ENCODE data around the gene PDK2.

PDK2 gene

DNA sequence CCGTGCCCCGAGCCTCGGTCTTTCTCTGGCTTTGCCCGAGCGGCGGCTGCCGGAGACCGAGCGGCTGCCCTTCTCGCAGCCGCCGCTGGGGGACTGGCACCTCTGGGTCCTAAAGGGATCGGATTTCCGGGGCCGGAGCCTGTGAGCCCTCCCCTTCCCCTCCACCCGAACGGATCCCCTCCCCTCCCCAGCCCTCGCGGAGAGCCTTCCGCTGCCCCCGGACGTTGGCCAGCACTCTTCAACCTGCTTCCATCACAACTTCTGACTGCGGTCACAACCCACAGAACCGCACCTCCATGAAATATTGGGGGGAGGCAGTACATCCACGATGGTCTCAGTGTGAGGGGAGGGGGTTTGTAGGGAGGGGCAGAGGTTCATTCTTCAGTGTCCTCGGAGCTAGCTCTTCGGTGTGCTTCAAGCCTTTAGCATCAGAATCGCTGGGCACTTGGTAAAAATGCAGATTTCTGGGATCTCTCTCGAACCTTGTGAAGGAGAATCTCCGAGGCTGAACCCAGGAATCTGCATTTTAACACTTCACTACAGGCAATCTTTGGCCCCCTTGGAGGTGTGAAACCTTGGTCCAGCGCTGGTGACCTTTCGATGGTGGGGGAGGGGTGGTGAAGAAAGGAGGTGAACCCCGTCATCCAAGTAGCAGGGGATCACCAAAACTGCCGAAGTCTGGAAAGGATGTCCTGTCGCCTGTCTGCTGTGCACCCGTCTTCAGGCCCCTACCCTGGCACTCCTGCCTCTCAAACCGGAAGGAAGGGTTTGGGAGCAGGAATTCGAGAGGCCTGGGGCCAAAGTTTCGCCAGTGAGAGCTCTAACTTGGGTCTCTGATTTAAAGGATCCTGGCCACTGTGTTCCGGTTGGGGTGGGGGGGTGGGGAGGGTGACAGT lies 56.1 kb downstream of the PDK2 start:
- DNase-seq (ENCODE audit: low spot score) = peak; percentile 98

DNA sequence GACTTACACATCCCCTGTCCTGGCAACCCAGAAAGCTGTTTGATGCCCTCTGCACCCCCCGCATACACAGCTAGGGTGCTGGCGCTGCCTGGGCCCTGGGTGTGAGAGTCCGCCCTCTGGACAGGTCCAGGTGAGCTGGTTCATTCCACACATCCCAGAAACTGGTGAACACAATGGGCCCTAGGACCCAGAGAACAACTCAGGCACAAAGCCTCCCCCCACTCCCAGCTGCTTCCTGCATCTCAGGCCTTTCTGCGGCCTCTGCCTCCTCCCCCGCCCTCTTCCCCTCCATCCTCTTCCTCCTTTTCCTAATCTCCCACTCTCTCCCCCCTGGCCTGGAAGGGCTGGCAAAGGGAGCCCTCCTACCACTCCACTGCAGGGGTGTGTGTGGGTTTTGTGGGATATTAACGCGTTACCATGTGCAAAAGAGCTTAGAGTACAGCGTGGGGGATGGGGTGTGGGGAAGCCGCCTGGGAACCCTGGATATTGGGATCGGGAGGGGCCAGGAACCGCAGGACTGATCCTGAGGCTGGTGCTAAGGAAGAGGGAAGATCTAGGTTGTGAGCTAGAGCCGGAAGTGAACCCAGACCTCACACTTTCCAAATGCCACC lies 56.9 kb downstream of the PDK2 start:
- peak; percentile 91 for DNase-seq (ENCODE audit: low spot score)

DNA sequence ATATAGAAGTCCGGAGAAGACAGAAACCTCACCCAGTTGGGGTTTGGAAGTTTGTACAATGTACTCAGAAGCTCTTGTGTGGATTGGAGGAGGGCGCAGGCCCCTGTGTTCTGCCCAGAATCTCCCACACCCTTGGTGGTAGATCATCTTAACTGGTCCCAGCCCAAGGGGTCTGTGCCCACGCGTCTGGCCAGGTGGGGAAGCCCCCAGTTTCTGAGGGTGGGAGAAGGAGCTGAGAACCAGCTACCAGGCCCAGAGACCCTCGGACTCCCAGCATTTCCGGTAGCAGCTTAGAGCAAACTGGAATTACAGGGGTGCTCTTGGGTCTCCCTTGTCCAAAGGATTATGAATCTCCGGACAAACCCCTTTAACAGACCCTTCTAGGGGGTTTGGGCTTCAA lies 57.6 kb downstream of the PDK2 start:
- no peak for DNase-seq (ENCODE audit: low spot score)

DNA sequence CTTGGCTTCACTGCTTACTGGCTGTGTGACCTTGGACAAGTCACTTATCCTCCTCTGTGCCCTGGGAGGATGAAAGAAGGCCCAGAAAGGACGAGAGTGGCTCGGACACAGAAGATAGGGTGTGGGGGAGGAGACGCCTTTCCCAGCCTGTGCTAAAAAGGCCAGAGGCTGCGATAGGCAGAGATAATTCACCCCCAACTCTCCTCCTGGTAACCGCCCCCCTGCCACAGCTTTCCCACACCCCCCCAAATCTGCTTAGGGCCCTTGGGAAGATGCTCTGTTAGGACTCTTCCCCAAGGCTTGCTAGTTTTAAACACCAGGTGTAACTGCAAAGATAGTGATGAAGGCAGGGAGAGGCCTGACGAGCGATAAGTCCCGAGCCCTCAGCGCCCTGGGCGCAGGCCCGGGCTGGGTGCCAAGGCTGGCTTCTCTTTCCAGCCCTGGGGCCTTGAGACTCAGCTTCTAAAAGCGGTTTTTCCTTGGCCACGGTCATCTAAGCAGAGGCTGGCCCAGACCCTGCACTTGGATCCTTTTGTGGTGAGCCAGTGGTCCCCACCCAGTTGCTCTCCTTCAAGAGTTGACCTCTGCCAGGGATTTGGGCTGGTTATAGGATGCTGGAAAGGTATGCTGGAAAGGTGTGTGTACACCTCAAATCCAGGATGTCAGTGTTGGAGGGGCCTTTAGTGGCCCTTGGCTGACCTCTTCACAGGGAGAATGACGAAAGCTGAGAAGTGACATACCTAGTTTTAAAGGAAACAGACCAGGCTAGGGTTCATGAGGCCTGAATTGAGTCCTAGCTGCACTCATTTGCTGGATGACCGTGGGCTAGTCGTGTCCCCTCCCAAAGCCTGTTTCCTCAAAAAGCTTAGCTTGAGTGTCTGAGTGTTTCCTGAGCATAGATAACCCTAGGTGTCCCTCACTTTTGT lies 58.8 kb downstream of the PDK2 start:
- DNase-seq (ENCODE audit: low spot score) = no peak

DNA sequence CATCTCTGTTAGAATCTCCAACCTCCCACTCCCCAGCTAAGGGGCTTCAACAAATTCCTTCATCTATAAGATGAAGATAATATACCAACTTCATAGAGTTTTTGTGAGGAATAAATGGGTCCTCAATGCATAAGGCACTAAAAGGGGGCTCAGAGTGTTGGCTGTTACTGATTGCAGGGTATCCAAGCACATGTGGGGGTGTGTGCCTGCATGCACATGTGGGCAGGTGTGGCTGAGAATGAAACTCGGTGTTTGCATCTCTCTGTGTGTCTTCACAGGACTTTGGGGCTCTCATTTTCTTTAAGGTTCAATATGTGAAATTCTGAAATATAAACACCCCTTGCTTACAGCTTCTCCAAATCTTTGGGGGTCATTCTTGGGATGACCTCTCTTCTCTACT lies 59.5 kb downstream of the PDK2 start:
- DNase-seq (ENCODE audit: low spot score) = no peak

DNA sequence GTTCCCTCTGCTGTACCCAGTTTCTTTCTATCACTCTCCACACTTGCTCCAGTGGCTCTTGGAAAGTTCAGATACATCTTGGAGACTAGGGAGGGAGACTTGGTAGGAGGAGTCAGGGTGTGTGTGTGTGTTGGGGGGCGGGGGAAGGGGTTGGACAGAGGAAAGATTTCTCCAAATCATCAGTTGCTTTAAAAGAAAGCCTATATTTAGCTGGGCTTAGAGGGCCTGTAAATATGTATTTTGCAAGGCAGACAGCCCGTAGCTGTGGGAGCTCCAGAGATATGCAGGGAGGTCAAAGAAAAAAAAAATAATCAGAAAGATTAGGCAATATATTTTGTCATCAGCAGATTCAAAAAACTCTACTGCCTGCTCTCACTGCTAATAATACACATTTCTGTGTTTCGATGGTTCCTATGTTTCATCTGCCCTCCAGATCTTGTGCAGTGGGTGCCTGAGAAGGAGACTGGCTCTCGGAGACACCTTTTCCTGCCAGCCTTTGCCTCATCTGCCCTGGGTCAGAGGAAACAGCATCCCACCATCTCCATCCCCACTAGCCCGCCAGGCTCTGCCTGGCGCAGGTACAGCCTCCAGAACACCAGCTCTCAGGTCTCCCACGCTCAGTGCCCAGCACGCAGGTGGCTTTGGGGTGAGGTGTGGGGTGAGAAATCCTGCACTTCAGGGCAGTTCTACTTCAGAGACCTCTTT lies 60.1 kb downstream of the PDK2 start:
- DNase-seq (ENCODE audit: low spot score) = no peak

DNA sequence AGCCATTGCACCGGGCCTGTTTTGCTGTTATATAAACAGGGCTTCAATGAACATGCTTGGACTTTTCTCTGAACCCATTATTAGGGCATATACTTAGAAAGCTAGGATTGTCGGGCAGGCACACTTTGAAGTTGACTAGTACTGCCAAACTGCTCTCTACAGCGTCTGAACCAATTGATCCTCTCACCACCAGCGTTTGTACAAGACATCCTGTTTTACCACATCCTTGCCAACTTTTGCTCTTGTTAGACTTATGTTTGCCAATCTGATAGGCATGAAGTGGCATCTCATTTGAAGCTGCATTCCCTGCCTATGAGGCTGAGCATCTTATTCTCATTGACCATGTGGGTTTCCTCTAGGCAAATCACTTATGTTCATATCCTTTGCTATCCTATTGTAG lies 62.7 kb downstream of the PDK2 start:
- DNase-seq (ENCODE audit: low spot score) = no peak

DNA sequence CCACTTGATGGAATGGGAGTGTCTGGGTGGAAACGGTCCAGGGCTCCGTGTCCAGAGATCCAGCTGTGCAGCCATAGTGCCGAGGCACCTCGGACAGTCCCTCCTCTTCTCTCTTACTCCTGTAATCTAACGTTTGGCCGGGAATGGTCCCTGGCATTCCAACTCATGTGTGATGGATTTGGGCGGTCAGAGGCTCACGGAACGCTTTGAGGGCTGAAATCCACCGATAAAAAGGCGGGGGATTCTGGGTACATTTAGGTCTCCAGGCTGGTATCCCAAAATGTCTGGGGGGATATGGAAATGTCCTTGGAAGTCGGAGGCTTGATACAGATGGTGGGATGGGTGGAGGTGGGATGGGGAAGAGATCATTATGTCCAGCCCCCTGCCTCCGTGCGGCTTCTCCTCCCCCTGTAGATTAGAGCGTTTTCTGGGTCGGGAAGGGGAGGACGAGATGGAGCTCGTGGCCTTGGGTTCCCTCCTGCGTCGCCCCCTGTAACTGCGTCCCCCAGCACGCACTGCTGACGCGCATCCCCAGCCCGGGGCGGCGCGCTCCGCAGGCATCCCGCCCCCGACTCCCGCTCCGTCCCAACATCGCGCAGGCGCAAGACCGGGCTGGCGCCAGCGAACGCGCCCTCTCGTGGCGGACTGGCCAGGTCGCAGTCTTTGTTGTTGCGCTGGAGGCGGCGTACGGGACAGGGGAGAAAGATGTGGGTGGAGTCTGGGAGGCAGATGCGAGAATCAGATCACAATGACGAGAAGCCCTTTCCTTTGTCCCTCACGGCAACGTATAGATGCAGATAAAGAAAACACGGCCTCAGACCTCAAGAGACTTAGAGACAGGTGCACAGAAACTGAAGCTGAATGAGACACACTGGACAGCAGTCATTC lies 66.1 kb downstream of the PDK2 start:
- DNase-seq (ENCODE audit: low spot score) = peak; percentile 100
